GM10847 (cell line): Measurements from ENCODE around the gene FSTL5.

ENCODE experiments used
- POLR2A ChIP-seq: IDR thresholded peaks from 2 replicates; pipeline ENCODE4 v1.6.1; 2011; ENCODE audit not compliant: insufficient read length; ENCODE audit errors: extremely low read depth

FSTL5 gene

DNA sequence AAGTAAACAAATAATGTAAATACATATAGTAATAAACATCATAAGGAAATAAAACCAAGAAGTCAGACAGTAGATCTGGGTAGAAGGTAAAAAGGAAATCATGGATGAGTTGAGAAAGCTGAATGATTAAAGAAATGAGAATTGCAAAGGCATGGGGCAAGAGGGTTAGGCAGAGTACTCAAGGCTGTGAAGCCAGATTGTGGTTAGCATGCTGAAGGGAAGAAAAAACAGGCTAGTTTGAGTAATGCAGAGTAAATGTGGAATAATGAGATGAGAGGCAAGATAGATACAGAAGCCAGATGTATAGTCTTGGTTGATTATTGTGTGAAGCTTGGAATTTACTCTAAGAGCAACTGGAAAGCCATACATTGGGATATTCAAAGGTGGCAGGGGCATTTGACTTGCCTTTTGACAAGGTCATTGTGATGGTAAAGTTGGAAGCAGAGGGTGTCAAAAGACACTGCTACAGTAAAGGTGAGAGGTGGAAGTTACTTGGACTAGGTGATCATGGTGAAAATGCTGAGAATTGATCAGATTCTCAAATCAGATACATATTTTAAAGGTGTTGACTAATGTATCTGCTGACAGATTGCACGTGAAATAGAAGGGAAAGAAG lies 307.0 kb downstream of the FSTL5 start:
- TF ChIP-seq POLR2A: no peak

GRCh38 chr4:161850631-161851030 lies 313.2 kb downstream of the FSTL5 start:
- TF ChIP-seq POLR2A: no peak

GRCh38 chr4:161841759-161842158 lies 322.0 kb downstream of the FSTL5 start:
- no peak for TF ChIP-seq POLR2A

- TF ChIP-seq POLR2A: no peak
Measured at GRCh38 chr4:161829591-161829990, 334.2 kb downstream of the FSTL5 start.

DNA sequence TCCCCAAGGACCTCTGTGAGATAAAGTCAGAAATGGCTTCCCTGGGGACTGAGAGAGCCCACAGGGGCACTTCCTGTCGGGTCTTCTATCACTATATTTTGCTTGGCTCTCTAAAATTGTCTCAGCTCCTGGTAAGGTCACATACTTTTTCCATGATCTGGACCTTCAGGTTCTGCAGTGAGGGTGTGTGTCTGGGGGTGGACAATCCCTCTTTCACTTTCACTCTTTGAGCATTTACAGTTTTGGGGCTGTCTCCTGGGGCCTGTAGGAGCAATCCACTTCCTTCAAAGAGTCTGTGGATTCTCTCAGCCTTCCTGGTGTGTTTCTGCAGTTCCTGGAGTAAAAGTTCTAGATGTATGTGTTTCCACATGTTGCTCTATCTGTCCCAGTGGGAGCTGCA lies 335.7 kb downstream of the FSTL5 start:
- TF ChIP-seq POLR2A: no peak

DNA sequence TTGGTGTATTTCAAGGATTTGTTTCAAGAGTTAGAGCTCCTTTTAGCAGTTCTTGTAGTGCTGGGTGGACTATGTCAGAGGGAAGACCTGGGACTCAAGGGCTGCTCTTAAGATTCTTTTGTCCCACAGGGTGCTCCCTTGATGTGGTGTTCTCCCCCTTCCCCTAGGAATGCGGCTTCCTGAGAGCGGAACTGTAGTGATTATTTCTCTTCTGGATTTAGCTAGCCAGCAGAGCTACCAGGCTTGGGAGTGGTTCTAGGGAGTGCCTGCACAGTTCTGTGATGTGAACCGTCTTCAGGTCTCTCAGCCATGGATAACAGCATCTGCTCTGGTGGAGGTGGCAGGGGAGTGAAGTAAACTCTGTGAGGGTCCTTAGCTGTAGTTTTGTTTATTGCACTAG lies 336.8 kb downstream of the FSTL5 start:
- TF ChIP-seq POLR2A: no peak

GRCh38 chr4:161823450-161823849 lies 340.4 kb downstream of the FSTL5 start:
- no peak for TF ChIP-seq POLR2A

GRCh38 chr4:161822174-161822573 lies 341.6 kb downstream of the FSTL5 start:
- TF ChIP-seq POLR2A: no peak

DNA sequence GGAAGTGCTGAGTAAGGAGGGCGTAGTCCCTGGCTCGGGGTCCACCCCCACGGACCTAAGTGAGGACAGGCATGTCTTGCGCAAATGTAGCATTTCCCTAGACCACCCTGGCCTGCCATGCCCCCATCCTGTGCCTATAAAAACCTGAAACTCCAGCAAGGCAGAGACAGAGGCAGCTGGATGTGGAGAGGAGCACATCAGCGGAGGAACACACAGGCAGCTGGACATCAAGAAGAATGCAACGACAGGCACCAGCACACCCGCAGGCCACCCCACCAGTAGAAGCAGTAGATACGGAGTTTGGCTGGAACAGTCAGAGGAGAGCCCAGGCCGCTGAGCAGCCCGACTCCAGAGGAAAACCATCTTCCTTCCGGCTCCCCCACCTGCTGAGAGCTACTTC lies 345.9 kb downstream of the FSTL5 start:
- TF ChIP-seq POLR2A: no peak

DNA sequence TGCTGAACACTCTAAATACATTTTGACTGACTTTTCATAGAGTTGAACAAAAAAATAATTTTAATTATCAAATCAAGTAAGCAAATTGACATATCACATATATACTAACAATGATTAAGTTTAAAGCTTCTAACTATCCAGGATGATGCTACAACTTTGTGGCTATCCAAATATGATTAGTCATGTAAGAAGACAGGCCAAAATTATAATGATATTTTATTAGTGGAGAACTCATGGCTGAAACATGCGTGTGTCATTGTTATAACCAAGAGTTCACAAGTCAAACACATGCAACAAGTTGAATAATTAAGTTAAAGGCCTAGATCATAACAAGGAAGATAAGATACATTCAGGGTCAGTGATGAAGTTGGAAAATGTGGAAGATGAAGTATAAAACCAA lies 346.8 kb downstream of the FSTL5 start:
- TF ChIP-seq POLR2A: no peak

DNA sequence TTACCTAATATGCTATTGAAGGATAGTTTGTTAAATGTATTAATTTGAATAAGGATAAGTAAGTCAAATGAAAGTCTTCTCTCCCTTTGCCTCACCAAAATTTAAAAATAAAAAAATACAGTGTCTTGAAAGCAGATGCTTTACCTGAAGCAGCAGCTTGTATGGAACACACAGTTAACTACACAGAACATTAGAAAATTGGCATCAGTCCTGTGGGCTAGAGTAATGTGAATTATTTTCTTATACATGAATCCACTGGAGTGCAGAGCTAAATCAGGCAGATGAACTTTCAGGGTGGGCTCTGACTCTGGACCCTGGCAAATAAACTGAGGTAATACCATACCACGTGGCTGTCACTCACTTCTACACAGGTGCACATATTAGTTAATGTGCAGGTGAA lies 348.0 kb downstream of the FSTL5 start:
- TF ChIP-seq POLR2A: no peak

- no peak for TF ChIP-seq POLR2A
Measured at GRCh38 chr4:161813889-161814288, 349.9 kb downstream of the FSTL5 start.

DNA sequence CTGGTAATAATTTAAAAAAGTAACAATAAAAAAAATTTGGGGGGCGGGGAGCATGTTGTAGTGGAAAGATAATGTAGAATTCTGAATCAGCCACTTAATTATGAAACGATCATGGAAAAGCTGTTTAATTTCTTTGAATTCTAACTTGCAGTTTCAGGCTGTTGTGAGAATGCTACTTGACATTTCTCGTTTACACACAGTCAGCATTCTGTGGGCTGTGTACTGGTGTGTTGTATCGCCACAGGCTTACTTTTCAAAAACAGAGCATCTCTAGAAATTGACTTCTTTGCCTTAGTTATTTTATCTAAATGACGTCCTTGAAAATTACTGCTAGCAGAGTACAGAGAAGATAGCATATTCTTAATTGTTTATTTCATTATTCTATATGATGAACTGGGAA lies 350.4 kb downstream of the FSTL5 start:
- no peak for TF ChIP-seq POLR2A

- TF ChIP-seq POLR2A: no peak
Measured at GRCh38 chr4:161803171-161803570, 360.6 kb downstream of the FSTL5 start.

DNA sequence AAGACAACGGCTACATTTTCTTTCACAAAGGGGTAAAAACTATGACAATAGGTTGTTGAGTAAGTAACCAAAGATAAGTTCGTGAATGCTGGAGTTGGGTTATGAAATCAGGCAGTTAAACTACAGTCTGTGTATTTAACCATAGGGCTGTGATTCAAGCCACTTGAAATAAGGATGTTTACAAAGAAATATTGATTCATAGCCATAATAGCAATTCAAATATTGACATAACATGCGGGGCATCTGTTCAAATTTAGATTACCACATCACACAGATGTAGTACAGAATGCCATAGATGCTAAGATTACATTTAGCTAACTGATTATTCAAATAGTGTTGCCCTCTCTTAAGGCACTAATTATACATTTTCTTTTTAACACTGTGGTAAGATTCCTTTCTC lies 364.1 kb downstream of the FSTL5 start:
- no peak for TF ChIP-seq POLR2A

GRCh38 chr4:161792991-161793390 lies 370.8 kb downstream of the FSTL5 start:
- TF ChIP-seq POLR2A: no peak

- no peak for TF ChIP-seq POLR2A
Measured at GRCh38 chr4:161791796-161792556, 371.8 kb downstream of the FSTL5 start.
